ENCODE results near the gene CLMN.

Gene CLMN

DNA sequence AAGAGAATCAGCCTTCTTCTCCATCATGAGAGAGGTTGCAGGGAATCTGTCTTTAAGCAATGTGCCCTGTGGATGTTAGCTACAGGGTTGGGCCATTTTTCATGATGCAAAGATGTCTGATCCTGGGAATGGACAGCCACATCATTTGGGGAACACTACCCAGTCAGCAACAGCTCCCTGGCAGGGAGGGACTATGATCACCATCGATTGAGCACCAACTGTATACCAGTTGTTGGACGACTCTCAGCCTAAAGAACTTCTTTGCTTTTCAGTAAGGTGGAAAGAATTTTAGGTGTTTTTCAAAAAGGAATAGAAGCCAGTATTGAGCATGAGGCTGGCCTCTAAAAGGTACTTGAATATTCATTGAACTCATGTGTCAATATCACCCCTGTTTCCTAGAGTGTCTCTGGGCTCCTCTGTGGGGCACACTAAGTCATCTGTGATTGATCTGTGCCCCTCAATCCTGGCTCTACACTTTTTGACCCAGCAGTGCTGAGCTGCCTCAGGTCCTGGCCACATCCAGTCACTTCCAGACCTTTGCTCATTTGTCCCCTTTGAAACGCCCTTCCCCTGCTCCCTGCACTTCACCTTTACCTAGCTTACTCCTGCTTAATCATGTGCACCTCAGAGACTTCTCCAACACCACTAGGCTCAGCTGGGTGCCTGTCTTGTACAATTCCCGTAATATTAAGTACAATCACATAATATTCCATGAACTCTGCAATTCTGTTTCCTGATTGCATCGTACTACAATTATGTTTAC is 2.2 kb upstream of the CLMN start:
- no peak for DNase-seq (ENCODE audit: low spot score)

DNA sequence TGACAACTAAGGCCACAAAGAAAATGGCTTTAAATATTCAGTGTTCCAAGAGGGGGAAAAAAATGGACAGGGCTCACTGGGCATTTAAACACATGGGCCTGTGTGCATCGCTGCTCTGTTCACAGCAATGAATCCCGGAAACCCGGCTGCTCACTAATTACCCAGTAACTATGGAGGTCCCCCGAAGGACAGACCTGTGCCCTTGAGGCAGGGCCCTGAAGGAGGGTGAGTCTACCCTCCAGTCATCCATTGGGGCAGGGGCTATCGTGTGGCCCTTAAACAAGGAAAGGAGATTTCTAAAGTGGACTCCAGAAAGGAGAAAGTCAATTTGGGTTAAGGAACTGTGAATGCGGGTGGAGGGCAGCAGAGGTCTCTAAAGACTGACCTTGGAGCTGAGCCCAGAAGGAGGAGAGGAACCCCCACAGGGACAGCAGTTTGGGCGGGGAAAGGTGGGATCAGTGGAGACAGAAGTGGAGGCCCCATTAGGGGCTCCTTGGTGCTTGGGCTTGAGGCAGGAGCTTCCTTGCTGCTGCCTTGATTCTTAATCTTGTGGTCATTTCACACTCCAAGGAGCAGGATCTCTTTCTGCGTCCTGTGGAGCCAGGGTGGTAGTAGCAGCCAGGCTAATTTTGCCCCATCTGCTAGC is 1.4 kb upstream of the CLMN start:
- DNase-seq (ENCODE audit: low spot score) = no peak

DNA sequence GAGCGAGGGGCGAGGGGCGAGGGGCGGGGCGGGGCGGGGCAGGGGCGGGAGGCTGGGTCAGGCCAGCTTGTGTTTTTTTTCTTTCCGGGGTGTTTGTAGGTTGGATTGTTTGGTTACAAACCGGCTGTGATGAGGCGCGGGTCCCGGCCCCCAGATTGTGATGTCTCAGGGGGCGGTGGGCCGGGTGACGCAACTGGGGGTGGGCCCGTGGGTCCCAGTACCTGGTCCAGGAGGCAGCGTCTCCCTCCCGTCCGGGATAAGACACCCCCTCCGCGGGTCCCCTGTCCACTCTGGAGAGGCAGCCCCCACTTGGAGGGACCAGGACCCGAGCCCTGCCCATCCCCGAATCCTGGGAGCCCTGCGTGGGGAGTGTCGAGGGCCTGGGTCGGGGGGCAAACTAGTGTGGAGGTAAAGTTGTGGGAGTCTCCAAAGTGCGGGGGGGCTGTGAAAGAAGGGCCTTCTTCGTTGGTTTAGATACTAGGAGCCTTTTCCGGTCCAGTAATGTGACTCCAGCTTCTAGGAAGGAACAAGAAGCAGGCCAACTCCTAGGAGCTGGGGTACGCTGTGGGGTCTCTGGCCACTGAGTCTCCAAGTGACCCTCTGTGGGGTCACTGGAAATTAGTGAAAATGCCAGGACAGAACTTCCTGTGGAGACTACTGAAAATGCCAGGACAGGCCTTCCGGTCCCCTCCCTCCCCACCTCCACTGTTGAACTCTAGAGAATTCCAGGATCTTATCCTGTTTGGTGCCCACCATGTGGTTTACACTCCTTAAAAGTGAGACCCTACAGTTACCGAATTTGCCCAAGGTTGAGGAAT is 579 bp upstream of the CLMN start:
- DNase-seq (ENCODE audit: low spot score) = no peak

DNA sequence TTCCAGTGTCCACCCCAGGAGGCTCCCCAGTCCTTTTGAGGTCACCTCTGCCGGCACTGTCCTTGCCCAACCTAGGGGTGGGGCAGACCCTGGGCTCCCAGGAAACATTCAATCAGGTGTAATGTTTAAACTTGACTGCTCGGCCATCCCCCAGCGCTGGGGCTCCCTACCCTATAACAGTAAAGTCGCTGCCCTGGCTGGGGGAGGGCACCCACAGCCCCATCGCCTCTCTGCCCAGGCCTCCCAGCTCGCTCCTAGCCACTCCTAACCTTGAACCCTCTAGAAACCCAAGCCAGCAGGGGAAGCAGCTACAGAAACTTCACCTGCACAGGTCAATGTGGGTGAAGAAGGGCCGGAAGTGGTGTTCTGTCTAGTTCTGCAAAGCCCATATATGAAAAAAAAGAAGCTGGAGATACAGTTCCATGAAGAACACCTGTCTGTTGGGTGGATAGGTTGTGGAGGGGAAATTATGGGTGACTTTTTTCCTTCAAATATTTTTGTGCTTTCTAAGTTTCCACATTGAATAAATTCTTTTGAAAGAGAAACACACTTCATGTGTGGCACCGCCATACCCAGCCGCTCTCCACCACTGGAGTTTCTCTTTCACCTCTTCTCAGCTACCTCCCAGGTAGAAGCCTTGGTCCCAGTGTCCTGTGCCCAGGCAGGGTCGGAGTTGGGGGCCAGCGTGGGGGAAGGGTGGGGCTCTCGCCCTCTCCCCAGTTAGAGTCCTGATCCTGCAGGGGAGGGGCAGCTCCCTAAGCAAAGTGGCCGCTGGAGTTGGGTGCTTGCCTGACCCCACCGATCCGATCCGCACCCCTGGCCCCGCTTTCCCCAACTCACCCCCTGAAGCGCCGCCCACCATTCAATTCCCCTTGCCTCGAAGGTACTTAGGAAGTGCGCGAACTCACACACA is 1.1 kb downstream of the CLMN start:
- DNase-seq (ENCODE audit: low spot score) = no peak

DNA sequence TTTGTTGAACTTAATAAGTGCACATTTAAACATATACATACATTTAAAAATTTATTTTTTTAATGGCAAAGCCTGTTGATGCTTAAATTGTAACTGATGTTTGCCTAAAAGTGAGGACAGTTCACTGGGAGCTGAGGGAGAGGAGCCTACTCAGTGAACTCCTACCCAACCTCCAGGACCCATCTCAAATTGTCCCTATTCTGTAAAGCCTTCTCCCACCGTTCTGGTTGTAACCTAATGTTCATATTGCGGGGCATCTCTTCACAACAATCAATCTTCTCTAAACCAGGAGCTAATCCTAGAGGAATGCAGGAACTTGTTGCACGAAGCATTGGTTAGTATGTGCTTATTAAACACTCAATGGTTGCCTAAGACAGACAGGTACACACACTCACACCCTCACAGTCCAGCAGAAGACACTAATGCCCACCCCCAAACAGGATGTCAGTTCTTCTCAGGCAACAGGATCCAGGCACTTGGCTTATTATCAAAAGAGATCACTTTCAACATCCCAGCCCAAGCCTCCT is 1.8 kb downstream of the CLMN start:
- DNase-seq (ENCODE audit: low spot score) = no peak

DNA sequence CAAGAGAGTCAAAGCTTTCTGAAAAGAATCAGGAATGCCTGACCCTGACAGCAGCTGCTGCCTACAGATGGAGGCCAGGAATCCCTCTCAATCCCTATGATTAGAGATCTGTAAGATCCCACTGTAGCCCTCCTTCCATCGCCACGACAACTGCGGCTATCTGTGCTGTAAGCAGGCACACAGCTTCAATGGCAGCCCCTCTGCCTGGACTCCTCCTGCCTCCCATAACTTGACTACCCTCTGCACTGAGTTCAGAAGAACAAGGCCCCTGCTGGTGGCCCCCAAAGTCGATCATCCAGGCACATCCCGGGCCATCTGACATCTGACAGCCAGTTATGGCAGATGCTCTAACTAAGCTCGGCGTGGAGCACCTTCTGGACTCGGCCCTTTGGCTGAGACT is 2.9 kb downstream of the CLMN start:
- DNase-seq (ENCODE audit: low spot score) = no peak

DNA sequence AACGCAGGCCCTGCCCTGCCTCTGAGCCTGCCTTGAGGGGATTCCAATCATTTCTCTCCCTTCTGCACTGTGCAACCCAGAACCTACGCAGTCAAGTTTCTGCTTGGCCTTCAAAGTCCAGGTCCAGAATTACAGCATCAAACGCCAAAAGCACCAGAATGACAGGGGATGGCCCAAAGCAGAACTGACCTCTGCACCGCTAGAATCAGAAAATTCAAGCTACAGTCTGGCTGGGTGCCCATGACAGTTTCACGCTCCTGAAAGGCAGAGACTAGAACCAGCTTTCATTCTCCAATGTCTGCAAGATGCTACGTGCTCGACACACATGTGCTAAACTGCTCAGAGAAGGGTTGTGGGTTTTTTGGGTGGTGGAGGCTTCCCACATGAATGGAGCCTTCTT is 4.1 kb downstream of the CLMN start:
- no peak for DNase-seq (ENCODE audit: low spot score)

DNA sequence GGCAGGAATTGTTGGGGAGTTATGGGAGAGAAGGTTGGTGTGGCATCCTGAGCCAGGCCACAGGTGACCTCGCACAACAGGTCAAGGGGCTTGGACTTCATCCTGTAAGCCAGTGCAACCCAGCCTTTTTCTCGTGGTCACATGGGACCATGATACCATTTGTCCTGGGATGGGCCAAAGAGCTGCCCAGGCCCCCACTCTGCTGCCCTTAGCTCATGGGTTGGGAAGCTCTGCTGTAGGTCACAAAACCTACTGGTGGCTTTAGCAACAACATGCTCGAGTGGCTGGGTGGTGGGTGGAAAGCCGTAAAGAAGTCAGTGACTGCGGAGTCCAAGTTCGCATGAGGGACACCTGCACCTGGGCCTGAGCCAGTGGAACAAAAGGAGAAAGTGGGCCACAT is 4.6 kb downstream of the CLMN start:
- no peak for DNase-seq (ENCODE audit: low spot score)

DNA sequence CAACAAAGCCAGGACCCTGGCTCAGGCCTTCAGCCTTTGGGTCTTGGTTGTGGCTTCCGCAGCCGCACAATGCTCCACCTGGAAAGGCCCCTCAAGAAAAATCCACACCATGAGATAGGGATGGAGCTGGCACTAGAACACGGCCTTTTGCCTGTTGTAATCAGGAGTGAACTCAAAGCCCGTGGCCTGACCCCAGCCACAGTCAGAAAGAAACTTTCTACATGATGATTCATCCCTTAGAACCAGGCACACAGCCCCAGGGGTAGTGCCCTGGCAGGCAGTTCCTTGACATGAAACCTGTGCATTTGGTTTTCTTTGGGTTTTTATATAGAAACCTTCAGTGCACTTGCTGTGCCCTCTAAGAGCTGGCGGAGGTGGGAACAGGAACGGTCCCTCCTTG is 5.1 kb downstream of the CLMN start:
- DNase-seq (ENCODE audit: low spot score) = no peak

DNA sequence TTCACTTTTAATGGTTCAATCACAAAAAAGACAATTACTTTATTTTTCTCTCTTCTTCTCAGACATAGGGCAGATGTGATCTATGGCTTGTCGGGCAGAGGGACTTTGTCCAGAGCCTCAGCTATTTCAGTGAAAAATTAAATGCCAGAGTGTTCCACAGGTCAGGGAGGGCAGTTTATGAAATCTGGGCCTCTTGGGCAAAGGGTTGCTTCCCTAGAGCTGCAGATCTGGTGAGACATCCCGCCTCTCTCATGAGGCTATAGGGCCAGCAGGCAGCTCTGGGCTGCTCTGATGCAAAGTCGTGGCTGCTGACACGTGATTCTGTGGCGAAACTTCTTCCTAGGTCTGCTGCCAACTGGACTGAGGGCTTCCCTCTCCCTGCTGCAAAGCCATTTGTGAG is 6.0 kb downstream of the CLMN start:
- DNase-seq (ENCODE audit: low spot score) = no peak

DNA sequence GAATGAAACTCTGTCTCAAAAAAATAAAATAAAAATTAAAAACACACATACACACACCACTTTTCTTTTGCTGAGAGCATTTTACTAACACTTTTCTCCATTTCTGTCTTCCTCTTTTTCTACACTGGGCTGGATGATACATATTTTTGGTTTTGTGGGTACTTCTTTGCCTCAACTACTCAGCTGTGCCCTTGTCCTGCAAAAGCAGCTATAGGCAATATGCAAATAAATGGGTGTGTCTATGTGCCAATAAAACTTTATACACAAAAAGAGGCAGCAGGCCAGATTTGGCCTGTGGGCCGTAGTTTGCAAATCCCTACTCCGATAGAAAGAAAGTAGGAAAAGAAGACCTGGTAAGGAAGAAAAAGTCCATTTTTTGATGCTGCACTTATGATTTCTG is 6.5 kb downstream of the CLMN start:
- DNase-seq (ENCODE audit: low spot score) = no peak

DNA sequence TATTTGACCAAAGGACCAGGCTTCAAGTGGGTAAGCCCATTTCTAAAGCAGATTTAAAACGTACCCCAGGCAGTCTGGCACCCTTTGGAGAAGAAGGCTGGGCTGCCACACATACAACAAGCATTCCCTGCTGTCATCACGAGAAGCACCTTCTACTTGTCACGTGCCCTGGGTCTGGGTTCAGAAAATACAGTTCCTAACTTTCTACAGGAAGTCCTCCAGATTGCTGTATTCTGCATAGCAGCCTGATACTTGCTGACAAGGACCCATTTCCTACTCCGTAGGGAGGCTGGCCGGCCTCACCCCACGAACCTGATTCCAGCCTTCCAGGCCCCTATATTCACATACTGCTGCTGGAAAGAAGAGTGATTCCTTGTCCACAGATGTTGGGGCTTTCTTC is 7.4 kb downstream of the CLMN start:
- DNase-seq (ENCODE audit: low spot score) = no peak

DNA sequence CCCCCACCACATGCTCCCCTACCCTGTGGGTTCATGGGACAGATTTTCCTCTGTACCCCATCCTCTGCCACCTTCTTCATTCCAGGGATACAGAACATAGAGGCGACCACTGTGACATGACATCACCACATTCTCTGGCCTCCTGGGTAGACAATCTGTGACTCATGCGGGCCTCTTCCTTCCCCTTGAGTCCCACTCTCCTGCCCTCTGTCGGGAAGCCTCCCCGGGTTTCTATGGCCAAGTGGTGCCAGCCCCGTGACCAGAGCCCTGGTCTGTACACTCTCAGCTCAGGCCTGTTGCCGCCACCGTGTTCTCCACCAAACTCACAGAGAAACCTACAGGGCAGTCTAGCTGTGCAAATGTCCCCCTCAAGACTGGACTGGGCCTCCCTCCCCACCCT is 8.0 kb downstream of the CLMN start:
- no peak for DNase-seq (ENCODE audit: low spot score)

DNA sequence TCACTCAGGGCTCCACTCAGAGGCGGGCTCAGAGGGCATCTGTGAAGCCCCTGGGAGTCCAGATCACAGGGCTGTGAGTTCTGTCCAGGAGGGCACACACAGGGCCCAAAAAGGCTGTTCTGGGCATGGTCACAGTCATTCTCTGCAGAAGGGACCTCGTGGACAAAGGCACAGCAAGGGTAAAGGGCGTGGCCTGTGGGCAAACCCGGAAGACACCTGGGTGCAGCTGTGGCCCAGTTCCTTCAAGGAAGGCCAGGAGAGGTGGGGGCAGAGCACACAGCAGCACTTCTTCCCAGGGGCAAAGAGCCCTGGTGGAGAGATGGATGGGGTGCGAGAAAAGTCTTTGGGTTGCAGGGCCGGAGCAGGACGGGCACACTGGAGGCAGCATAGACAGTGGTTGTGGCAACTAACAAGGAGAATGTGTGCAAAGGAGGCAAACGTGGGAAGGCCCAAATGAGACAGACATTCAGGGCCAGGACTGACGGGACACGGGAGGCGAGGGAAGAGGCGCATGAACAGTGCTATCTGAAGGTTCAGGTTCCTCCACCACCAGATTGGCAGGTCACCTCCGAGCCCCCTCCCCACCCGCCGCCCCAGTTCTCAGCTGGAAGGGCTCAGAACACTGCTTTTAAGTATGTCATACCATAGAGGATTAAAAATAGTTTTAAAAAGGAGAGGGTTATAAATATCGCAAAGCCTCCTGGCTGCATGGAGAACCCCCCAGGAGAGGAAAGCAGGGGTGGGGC is 8.9 kb downstream of the CLMN start:
- no peak for DNase-seq (ENCODE audit: low spot score)

DNA sequence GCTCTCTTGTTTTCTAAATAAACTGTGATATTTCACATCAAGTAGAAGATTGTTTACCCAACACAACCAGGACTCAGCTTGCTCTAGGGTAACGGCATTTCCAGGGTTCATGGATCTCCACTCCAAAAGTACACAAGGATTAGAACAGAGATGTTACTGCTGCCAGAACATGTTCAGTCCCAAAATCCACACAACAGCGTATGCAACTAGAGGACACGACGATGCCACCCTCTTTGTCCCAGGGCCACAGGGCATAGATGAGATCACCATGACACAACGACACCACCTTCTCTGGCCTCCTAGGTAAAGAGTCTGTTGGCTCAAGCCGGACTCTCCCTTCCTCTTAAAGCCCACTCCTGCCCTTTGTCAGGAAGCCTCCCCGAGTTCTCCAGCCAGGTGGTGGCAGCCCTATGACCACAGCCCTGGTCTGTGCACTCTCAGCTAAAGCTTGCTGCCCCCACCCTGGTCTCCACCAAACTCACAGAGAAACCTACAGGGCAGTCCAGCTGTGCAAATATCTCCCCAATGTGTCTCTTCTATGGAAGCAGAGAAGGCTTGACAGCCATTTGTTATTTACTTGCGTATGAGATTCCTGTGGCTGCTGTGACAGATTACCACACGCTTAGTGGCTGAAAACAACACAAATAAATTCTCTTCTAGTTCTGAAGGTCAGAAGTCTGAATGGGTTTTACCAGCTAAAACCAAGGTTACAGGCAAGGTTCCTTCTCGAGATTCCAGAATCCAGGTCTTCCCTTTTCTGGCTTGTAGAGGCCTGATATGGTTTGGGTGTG is 10.3 kb downstream of the CLMN start:
- DNase-seq (ENCODE audit: low spot score) = no peak

DNA sequence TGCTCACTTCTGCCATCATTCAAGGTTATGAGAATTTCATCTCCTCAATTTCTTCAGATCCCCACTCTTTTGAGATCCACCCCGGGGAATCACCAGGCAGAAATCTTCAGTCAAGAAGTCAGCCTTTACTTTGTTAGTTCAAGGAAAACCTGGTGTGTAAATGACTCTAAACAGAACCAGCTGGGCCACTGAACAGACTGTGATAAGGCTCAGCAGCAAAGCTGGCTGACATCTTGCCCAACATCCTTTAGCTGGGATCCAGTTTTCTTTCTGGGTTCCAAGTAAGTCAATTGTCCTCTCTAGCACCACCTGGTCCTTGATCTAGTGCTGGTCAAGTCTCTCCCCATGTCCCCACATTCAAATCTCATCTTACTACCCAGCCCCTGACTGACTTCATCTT is 11.6 kb downstream of the CLMN start:
- no peak for DNase-seq (ENCODE audit: low spot score)

DNA sequence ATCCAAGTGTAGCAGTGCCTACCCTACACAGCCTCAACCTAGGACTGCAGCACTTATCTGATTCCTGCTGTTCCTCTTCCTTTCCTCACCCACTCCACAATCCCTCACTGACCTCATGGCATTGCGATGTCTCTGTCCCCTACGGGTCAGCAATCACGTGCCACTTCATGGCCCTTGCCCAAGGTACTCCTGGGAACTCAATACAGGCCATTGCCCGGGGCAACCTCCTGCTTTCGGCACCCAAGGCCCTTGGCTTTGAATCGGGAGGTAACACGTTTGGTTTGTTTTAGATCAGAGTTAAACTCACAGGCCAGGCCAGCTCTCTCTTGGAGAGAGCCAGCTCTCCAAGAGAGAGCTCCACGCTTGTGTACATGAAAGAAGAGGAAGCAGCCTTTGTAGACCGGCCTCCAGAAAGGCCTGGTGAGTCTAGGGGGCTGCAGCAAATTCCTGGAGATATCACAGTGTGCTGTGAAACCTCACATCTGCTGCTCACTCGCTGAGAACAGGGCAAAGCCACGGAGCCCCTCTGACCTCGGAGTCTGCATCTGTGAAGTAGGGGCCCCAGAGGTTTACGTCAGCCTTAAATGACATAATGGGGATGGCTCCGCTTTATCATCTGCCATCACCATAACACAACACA is 12.2 kb downstream of the CLMN start:
- no peak for DNase-seq (ENCODE audit: low spot score)

DNA sequence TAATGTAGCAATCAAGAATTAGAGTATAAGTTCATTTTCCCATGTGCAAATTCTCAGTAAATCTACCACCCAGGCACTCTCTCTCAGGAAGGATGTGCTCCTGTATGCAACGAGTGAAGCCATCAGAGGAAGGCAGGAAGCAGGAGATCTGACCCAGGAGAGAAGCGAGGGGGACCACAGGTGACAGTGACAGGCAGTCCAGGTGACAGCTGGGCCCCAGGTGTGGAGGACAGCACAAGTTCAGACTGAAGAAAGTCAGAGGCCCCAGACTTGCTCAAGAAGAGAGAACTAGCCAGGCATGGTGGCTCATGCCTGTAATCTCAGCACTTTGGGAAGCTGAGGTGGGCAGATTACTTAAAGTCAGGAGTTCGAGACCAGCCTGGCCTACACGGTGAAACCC is 13.8 kb downstream of the CLMN start:
- no peak for DNase-seq (ENCODE audit: low spot score)

DNA sequence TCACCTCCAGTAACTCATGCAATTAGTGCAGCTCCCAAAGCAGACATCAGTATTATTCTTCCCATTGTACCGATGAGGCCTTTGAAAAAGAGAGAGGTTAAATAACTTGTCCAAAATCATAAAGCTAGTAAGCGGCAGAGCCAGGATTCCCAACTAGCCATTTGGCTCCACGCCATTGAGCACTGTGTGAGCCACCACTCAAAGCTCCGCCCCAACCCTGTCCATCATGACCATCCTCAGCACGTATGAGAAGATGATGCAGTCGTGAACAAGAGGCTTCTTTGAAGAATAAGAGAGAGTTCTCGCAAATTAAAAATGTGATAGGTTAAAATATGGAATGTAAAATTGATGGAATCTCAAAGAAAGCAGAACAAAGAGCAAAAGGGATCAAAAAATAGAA is 14.6 kb downstream of the CLMN start:
- no peak for DNase-seq (ENCODE audit: low spot score)

DNA sequence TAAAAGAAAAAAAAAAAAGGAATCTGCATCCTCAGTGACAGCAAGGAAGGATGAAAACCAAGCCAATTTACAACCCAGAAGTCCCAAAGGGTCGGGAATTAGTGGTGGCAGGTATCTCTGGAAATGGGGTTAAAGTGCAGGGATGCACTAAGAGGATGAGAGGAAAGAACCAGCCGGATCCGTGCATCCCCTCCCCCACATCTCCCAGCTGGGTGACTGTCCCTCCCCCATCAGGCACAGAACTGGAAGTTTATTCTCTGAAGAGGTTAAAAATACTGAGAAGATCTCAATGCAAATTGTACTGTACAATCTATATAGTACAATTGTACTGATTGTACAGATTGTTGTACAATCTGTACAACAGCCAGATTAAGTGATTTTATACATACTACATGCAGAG is 15.4 kb downstream of the CLMN start:
- DNase-seq (ENCODE audit: low spot score) = no peak

Data from CD4-positive, alpha-beta T cell treated with Interleukin-2 at 100 ng/mL for 4 hours (primary cell).